Posterior vena cava (tissue), 2 donors: ENCODE data around the gene BBS5. TPM values are rescaled to one million over a fixed set of nuclear protein-coding genes. Genes with fewer than 3 reads are reported as not detected.
"Not testable (repeated sequence)": the region's sequence is repeated elsewhere in the genome, so short reads cannot be mapped to it uniquely, and the experiment has no call there.

ENCODE experiments used
- DNase-seq: peaks from one replicate; pipeline ENCODE4 v3.0.0-alpha.2; 2020; ENCODE audit warnings: low spot score
- intact Hi-C, 2 donors: fragments of 100-400 bp; cut with DNase I; formaldehyde crosslinking; loops; one replicate each; pipeline versions ENCODE4 v1.14.1 to v1.14.2; 2022 to 2023
- total RNA-seq, 2 donors: library from RNA; stranded (reverse); fragmentation: NEBNext Ultra II Directional; extraction: Animal tissue kit (Norgen Biotek cat#: 25700); gene quantifications; one replicate each; pipeline ENCODE4 v1.2.1, GENCODE V29; 2021
- donor health status: DM: yes; HTN: yes; CAD: no.
- donor health status: DM: yes; HTN: yes; CAD: no.

Gene BBS5
- total RNA-seq, 2 donors from 2014 or later: 7.8 to 9.8 TPM

DNA sequence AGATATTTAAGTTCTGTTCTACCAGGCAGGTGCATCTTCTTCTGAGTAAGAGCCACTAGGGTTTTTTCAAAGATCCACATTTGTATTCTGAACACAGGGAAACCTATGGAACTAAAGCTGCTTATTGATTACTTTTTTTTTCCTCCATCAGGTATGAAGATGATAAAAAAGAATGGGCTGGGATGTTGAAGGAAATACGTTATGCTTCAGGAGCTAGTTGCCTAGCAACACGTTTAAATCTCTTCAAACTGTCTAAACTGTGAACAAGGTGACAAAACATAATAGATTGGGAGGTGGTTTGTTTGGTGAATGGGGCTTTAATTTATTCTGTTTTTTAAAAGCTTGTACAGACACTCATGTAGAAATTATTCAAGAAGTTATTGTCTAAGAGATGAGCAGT lies 46.1 kb downstream of the BBS5 start:
- intact Hi-C loops: no loop called here
- no peak for DNase-seq

DNA sequence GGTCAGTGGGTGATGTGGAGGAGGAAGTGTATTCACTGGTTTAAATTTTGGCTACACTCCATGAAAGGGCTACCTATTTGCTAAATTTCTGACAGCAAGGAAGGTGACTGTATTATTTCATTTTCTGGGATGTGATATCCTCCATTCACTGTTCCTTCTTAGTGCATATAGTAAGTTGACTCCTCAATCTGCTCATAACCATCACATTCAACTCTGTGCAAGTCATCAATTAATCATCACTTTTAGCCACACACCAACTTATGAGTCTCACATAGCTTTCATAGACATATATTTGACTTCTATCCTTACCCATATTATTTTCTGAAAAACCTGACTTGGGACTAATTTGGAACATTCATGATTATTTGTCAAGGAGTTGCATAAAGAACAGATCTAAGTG lies 47.2 kb downstream of the BBS5 start:
- DNase-seq: no peak
- intact Hi-C loops: no loop called here

DNA sequence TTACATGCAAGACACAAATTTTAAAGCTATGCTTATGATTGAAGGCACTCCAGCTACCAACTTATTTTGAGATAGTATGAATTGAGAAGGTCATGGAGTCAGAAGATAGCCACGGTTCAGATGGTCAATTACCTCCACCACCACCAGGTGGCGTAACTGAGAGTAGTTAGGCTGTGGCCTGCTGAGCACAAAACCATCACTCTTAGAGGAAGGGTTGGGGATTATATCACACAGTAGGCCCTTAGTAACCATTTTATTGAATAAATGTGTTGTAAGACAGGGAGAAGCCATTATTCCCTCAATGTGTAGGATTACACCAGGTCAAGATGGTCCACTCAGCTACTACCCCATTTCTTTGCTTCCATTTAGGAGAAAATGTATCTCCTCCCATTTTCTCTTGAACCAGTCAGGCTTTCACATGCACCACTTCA lies 49.0 kb downstream of the BBS5 start:
- intact Hi-C loops: no loop called here
- DNase-seq: no peak

DNA sequence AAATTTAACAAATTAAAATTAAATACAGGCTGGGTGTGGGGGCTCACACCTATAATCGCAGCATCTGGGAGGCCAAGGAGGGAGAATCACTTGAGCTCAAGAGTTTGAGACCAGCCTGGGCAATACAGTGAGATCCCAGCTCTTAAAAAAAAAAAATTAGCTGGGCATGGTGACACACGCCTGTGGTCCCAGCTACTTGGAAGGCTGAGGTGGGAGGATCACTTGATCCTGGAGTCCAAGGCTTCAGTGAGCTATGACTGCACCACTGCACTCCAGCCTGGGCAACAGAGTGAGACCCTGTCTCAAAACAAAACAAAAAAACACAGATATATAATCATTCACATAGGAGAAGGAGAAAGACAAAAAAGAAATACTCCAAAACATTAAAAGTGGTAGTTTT lies 60.2 kb downstream of the BBS5 start:
- DNase-seq, intact Hi-C loops: not testable (repeated sequence)

DNA sequence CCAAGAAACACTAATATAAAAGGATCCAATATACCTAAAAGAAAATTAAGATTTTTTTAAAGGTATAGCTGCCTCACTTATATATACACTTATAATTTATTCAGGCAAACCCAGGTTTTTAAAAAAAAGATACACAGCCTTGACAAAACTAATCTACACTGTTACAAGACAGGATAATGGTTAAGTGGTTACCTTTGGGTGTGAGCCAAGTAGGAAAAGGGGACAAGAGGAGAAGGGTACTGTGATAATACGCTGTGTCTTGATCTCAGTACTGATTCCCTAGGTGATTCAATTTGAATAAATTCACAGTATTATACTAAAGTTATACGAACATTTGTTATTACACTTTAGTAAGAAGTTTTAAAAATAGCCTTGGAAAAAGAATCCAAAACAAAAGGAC lies 60.9 kb downstream of the BBS5 start:
- no peak for DNase-seq
- intact Hi-C loops: no loop called here

DNA sequence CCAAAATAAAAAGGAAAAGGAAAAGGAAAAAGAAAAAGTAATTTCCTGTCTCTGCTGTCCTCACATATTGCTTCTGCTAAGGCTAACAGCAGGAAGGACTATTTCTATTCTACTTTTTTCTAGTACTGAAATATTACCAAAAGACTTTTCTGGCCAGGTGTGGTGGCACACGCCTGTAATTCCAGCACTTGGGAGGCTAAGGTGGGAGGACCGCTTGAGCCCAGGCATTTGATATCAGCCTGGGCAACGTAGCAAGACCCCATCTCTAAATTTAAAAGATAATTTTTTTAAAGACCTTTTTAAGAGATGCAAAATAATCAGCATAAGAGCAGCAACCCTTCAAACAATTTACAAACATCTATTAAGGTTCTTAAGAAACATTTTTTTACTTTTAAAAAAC lies 63.1 kb downstream of the BBS5 start:
- intact Hi-C loops: no loop called here
- DNase-seq: no peak

DNA sequence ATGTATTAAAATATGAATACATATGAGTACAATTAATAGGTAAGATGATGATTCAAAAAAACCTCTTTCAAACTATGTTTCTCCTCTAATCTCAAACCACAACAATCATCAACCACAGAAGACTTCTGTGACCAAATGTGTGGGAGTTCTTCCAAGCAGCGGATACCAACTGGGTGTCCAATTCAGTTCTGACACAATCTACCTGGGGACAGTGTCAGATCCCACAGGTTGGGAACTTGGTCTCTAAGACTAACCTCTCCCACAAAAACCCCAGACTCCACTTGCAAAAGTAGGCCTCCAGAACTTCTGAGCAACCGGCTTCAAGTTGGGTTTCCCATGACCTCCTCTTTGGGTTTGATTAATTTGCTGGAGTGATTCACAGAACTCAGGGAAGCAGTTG lies 67.5 kb downstream of the BBS5 start:
- no peak for DNase-seq
- intact Hi-C loops: no loop called here

Other genes starting within 250 kb of the BBS5 start
- not detected for gene LRP2, start 117.0 kb upstream of the BBS5 start, total RNA-seq
- 1 to 10 TPM in 1 of 2 donors, under 1 TPM in 1; 0.60 to 1.1 TPM for gene KLHL41, start 30.2 kb downstream of the BBS5 start, total RNA-seq
- 10 to 100 TPM; 16.8 to 19.6 TPM for gene FASTKD1, start 94.4 kb downstream of the BBS5 start, total RNA-seq
- gene PPIG, start 104.9 kb downstream of the BBS5 start, total RNA-seq: 10 to 100 TPM; 49.6 to 51.0 TPM
- not detected for gene CFAP210, start 214.9 kb downstream of the BBS5 start, total RNA-seq
- 1 to 10 TPM; 3.8 to 6.0 TPM for gene PHOSPHO2, start 215.0 kb downstream of the BBS5 start, total RNA-seq